K562 (cell line): ENCODE data around the gene WDR86. TPM values are rescaled to one million over a fixed set of nuclear protein-coding genes. Genes with fewer than 3 reads are reported as not detected.

Experiments
- ATAC-seq: fragments of 200-7000 bp; cut with Tn5 transposase; 3 replicates; pipeline ENCODE4 v1.9.1; 2020; ENCODE audit warnings: moderate library complexity
- BruUV-seq: library from RNA; stranded (reverse); fragments of 400-500 nt; replicated peaks from 2 replicates; lab custom pipeline; 2021; lab: Mats Ljungman, UMichigan
- CTCF ChIA-PET: fragments of 300-600 bp; formaldehyde crosslinking; extraction: SDS; loops from one replicate; lab custom pipeline; 2021; ENCODE audit warnings: low intra/inter-chr PET ratio; lab: Yijun Ruan, JAX
- POLR2A ChIA-PET: fragments of 300-600, 350-650 bp; sonication (Branson Sonifier 250); formaldehyde crosslinking; extraction: SDS; loops from one replicate; lab custom pipeline; 2021; ENCODE audit warnings: antibody characterized with exemption, inconsistent platforms; lab: Yijun Ruan, JAX
- DNase-seq, 4 experiments: peaks; one replicate each; pipeline versions ENCODE4 v3.0.0 to v3.0.0-alpha.2; 2011 to 2018; ENCODE audit warnings: low spot score in 3 of 4, mixed read lengths in 3 of 4; ENCODE audit errors: extremely low read depth in 1 of 4
- FAIRE-seq: peaks from 2 replicates; lab custom pipeline; 2011; peaks lifted over from hg19 to GRCh38; lab: Jason Lieb, UNC
- H2AFZ ChIP-seq: 2 replicates; pipeline ENCODE4 v1.6.0; 2011; ENCODE audit warnings: low read depth, low read length, control low read depth, inconsistent platforms
- H3K27ac ChIP-seq: fragments of 200-600 bp; 3 replicates; pipeline ENCODE4 v1.8.0; 2011; ENCODE audit warnings: low read depth, mild to moderate bottlenecking, control low read depth, inconsistent platforms, low read length, moderate library complexity, mixed read lengths; ENCODE audit errors: extremely low read depth
- H3K27me3 ChIP-seq, 2 experiments: fragments of 300-600 bp in 1 of 2; 2 replicates in 1 of 2; 3 replicates in 1 of 2; pipeline versions ENCODE4 v1.6.0 to v1.8.0; 2011; ENCODE audit warnings: inconsistent platforms in 2 of 2, low read length in 2 of 2, mild to moderate bottlenecking in 1 of 2, mixed read lengths in 1 of 2, moderate library complexity in 1 of 2; ENCODE audit not compliant: control insufficient read depth in 2 of 2, insufficient read depth in 2 of 2
- H3K36me3 ChIP-seq: fragments of 300-600 bp; 3 replicates; pipeline ENCODE4 v1.8.0; 2011; ENCODE audit warnings: mild to moderate bottlenecking, low read length, inconsistent platforms; ENCODE audit not compliant: control insufficient read depth, insufficient read depth
- H3K4me1 ChIP-seq, 2 experiments: fragments of 200-600 bp in 1 of 2; replicated peaks in 1 of 2; 2 replicates in 1 of 2; 3 replicates in 1 of 2; pipeline versions ENCODE4 v1.5.1 to v1.8.0; 2011; ENCODE audit warnings: inconsistent platforms in 2 of 2, low read length in 2 of 2, mild to moderate bottlenecking in 1 of 2, mixed read lengths in 1 of 2, moderate library complexity in 1 of 2; ENCODE audit not compliant: control insufficient read depth in 2 of 2, insufficient read depth in 2 of 2
- H3K4me2 ChIP-seq: 2 replicates; pipeline ENCODE4 v1.6.1; 2011; ENCODE audit warnings: low read length, control low read depth, inconsistent platforms, mixed read lengths; ENCODE audit not compliant: insufficient read depth
- H3K4me3 ChIP-seq: fragments of 200-600 bp; sonication (generic), shearing (Covaris generic); 2 replicates; pipeline ENCODE4 v1.5.1; 2016; ENCODE audit warnings: control low read depth, inconsistent platforms
- H3K79me2 ChIP-seq: fragments of 200-600 bp; 3 replicates; pipeline ENCODE4 v1.8.0; 2011; ENCODE audit warnings: low read length, inconsistent platforms; ENCODE audit not compliant: control insufficient read depth, insufficient read depth
- H3K9ac ChIP-seq, 2 experiments: 2 replicates each; pipeline versions ENCODE4 v1.6.0 to v1.6.1; 2011; ENCODE audit warnings: low read depth in 2 of 2, low read length in 2 of 2, control low read depth in 1 of 2, inconsistent platforms in 1 of 2, mild to moderate bottlenecking in 1 of 2, mixed read lengths in 1 of 2; ENCODE audit not compliant: insufficient read depth in 1 of 2
- H3K9me1 ChIP-seq: one replicate; pipeline ENCODE4 v1.6.0; 2011; ENCODE audit warnings: inconsistent platforms, mild to moderate bottlenecking, low read length, moderate library complexity; ENCODE audit not compliant: control insufficient read depth, insufficient read depth
- H3K9me3 ChIP-seq: replicated peaks from 2 replicates; pipeline ENCODE4 v1.5.1; 2011; ENCODE audit warnings: low read depth, low read length, inconsistent platforms; ENCODE audit not compliant: control insufficient read depth, insufficient read depth
- H4K20me1 ChIP-seq: replicated peaks from 2 replicates; pipeline ENCODE4 v1.6.1; 2011; ENCODE audit warnings: low read length, inconsistent platforms, mixed read lengths; ENCODE audit not compliant: control insufficient read depth, insufficient read depth
- ARID2 ChIP-seq: fragments of 450-650 bp; IDR thresholded peaks from 2 replicates; pipeline ENCODE4 v1.6.1; 2017; ENCODE audit warnings: antibody characterized with exemption, mild to moderate bottlenecking
- ASH1L ChIP-seq: fragments of 450-650 bp; IDR thresholded peaks from 2 replicates; pipeline ENCODE4 v1.6.1; 2018; ENCODE audit warnings: borderline replicate concordance, mild to moderate bottlenecking, low read depth; ENCODE audit not compliant: partially characterized antibody
- BRF1 ChIP-seq: IDR thresholded peaks from 3 replicates; pipeline ENCODE4 v1.6.1; 2011; ENCODE audit warnings: borderline replicate concordance, mild to moderate bottlenecking; ENCODE audit not compliant: insufficient read length; ENCODE audit errors: extremely low read depth
- CEBPB ChIP-seq: fragments of 450-650 bp; IDR thresholded peaks from 2 replicates; pipeline ENCODE4 v1.6.1; 2016; ENCODE audit warnings: missing genetic modification characterization, missing compliant biosample characterization
- EP400 ChIP-seq: fragments of 450-650 bp; IDR thresholded peaks from 2 replicates; pipeline ENCODE4 v1.6.1; 2017; ENCODE audit warnings: antibody characterized with exemption, mild to moderate bottlenecking, moderate library complexity
- KAT8 ChIP-seq: fragments of 450-650 bp; IDR thresholded peaks from 2 replicates; pipeline ENCODE4 v1.6.1; 2016; ENCODE audit warnings: low read depth, mild to moderate bottlenecking
- NEUROD1 ChIP-seq: fragments of 150-350 bp; IDR thresholded peaks from 2 replicates; pipeline ENCODE4 v1.6.1; 2014; ENCODE audit warnings: borderline replicate concordance, low read length, low read depth; ENCODE audit not compliant: partially characterized antibody
- NFE2 ChIP-seq: IDR thresholded peaks from 2 replicates; pipeline ENCODE4 v1.6.1; 2014; ENCODE audit warnings: antibody characterized with exemption, low read depth
- POLR2AphosphoS2 ChIP-seq: IDR thresholded peaks from 2 replicates; pipeline ENCODE4 v1.6.1; 2012; ENCODE audit warnings: low read length, improper control_type of control experiment
- TARDBP ChIP-seq: fragments of 450-650 bp; IDR thresholded peaks from 2 replicates; pipeline ENCODE4 v1.6.1; 2016
- XRCC3 ChIP-seq: fragments of 450-650 bp; IDR thresholded peaks from 2 replicates; pipeline ENCODE4 v1.6.1; 2017; ENCODE audit warnings: mild to moderate bottlenecking, moderate library complexity
- ZNF695 ChIP-seq: fragments of 450-650 bp; formaldehyde crosslinking; IDR thresholded peaks from 2 replicates; pipeline ENCODE4 v1.4.0; 2020; ENCODE audit warnings: mild to moderate bottlenecking, moderate library complexity
- WGBS: fragments of 100-300 bp; shearing (Covaris generic); methylation state at CpG from one replicate; pipeline ENCODE4 v1.1.6; 2016; ENCODE audit warnings: low coverage, mixed read lengths; ENCODE audit not compliant: insufficient coverage; ENCODE audit errors: missing lambda C conversion rate; 5-methylcytosine and 5-hydroxymethylcytosine counted together
- in situ Hi-C: fragments of 300-500 bp; cut with MboI; formaldehyde crosslinking; loops from 4 replicates; pipeline ENCODE4 v1.15.0; 2018; ENCODE audit warnings: inconsistent platforms, mixed read lengths
- intact Hi-C: fragments of 100-400 bp; cut with micrococcal nuclease; formaldehyde crosslinking; loops from 2 replicates; pipeline ENCODE4 v1.14.2; 2022
- polyA plus RNA-seq, 8 experiments: library from polyadenylated mRNA; depleted of rRNA in 4 of 8; stranded (reverse) in 5 of 8; unstranded in 3 of 8; fragments of >200 nt; fragmentation: Nextera tagmentation in 2 of 8; fragmentation: Illumina TruSeq in 1 of 8; extraction: Ambion mirVana in 2 of 8; extraction: Trizol in 1 of 8; gene quantifications; 2 replicates each; pipeline versions ENCODE4 v1.2.1 to v1.2.3, GENCODE V29; 2011 to 2014; ENCODE audit warnings: inconsistent platforms in 1 of 8, missing spikeins in 1 of 8
- total RNA-seq, 7 experiments: library from RNA; depleted of rRNA in 6 of 7; stranded (reverse); fragments of >200 nt in 6 of 7; fragmentation: Illumina TruSeq in 2 of 7; extraction: Trizol in 2 of 7; gene quantifications; 2 replicates each; pipeline versions ENCODE4 v1.2.1 to v1.2.3, GENCODE V29; 2011 to 2021; ENCODE audit warnings: low replicate concordance in 1 of 7
- TF ChIP-seq, protein P1 (sequence below): sonication (generic); formaldehyde crosslinking; IDR thresholded peaks from 2 replicates; pipeline ENCODE4 v1.8.0; 2023; ENCODE audit warnings: mild to moderate bottlenecking, missing genetic modification reagents
- TF ChIP-seq, protein P2 (sequence below), 2 experiments: IDR thresholded peaks in 1 of 2; conservative IDR thresholded peaks in 1 of 2; 2 replicates each; pipeline ENCODE4 v1.6.1; 2016; ENCODE audit warnings: low read depth in 2 of 2, mild to moderate bottlenecking in 1 of 2, missing compliant biosample characterization in 1 of 2, missing genetic modification characterization in 1 of 2, moderate library complexity in 1 of 2
- TF ChIP-seq, protein P3 (sequence below): sonication (generic); formaldehyde crosslinking; IDR thresholded peaks from 2 replicates; pipeline ENCODE4 v1.5.0; 2020; ENCODE audit warnings: missing genetic modification reagents

WDR86 gene
- total and polyA plus RNA-seq, 9 of the 15 experiments (the other 6 are each of a cell fraction or from before 2014, with no cell fraction given): 0.24 TPM; not detected in 8

DNA sequence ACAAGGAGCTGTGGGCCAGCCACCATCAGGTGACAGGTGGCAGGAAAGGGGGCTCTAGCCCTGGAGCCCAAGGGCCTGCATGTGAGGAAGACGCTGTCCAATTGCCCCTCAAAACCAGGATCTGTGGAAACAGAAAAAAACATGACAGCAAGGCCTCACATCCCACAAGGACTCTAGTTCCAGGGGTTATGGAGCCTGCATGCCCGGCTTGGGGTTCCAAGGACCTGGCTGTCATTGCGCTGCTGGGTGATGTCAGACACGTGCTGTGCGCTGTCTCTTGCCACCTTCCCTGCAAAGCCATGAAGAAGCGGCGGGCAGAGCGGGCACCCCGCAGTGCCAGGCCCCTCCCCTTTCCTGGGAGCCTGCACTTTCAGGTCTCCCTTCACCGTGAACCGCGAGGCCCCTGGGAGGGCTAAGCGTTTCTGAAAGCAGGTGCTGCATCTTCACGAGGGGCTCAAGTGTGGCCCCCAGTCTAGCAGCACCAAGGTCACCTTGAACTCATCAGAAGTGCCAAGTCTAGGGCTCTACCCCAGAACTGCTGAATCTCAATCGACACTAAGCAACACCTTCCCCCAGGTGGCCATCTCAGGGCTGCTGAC lies 45.2 kb upstream of the WDR86 start:
- intact Hi-C loops: loop anchor here (5.0 kb wide), 2 partner anchors 177 to 302 kb away; no protein-coding TSS in a partner anchor
- no peak for DNase-seq

More for the DNA sequence above, 45.2 kb upstream of the WDR86 start:
- Histone ChIP-seq H3K27ac (no peak overlapping the region), H3K9me1 (no peaks in the 10 kb centered on the region), H2AFZ (no peak overlapping the region), H3K79me2 (no peaks in the 10 kb centered on the region), H3K4me2 (no peak overlapping the region), H3K9me3 (no peaks in the 10 kb centered on the region), H3K4me1 (peaks cover 0 to 18% of the 10 kb centered on the region in 2 experiments; a peak in 1 of 5 replicates), H3K9ac (no peak overlapping the region; a peak in 1 of 4 replicates), H4K20me1 (peaks cover 6% of the 10 kb centered on the region; the same call in 1 of the 2 replicates), H3K36me3 (no peaks in the 10 kb centered on the region), H3K27me3 (peaks cover 70 to 87% of the 10 kb centered on the region in 2 experiments), H3K4me3 (no peak overlapping the region)
- no TSS peak for BruUV-seq
- ATAC-seq (no peak), FAIRE-seq (no peak)
- POLR2A ChIA-PET: no interaction called here
- CTCF ChIA-PET: no interaction called here
- in situ Hi-C loops: no loop called here
- WGBS: 8% methylated on average over 15 of the region's 15 CpGs
- no peak for TF ChIP-seq ARID2
- no peak for TF ChIP-seq NEUROD1
- TF ChIP-seq TARDBP: no peak
- no peak for TF ChIP-seq EP400
- TF ChIP-seq POLR2AphosphoS2: no peak
- TF ChIP-seq, protein P1, sequence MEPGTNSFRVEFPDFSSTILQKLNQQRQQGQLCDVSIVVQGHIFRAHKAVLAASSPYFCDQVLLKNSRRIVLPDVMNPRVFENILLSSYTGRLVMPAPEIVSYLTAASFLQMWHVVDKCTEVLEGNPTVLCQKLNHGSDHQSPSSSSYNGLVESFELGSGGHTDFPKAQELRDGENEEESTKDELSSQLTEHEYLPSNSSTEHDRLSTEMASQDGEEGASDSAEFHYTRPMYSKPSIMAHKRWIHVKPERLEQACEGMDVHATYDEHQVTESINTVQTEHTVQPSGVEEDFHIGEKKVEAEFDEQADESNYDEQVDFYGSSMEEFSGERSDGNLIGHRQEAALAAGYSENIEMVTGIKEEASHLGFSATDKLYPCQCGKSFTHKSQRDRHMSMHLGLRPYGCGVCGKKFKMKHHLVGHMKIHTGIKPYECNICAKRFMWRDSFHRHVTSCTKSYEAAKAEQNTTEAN (CRISPR knock-in tag): no peak
- TF ChIP-seq, protein P2, sequence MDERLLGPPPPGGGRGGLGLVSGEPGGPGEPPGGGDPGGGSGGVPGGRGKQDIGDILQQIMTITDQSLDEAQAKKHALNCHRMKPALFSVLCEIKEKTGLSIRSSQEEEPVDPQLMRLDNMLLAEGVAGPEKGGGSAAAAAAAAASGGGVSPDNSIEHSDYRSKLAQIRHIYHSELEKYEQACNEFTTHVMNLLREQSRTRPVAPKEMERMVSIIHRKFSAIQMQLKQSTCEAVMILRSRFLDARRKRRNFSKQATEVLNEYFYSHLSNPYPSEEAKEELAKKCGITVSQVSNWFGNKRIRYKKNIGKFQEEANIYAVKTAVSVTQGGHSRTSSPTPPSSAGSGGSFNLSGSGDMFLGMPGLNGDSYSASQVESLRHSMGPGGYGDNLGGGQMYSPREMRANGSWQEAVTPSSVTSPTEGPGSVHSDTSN (CRISPR knock-in tag; IDR thresholded peaks at IDR 0.05; ENCODE audit: low read depth): no peak
- TF ChIP-seq, protein P2 (tag; conservative IDR thresholded peaks at IDR 0.05; ENCODE audit: low read depth): no peak
- TF ChIP-seq NFE2: no peak
- TF ChIP-seq, protein P3, sequence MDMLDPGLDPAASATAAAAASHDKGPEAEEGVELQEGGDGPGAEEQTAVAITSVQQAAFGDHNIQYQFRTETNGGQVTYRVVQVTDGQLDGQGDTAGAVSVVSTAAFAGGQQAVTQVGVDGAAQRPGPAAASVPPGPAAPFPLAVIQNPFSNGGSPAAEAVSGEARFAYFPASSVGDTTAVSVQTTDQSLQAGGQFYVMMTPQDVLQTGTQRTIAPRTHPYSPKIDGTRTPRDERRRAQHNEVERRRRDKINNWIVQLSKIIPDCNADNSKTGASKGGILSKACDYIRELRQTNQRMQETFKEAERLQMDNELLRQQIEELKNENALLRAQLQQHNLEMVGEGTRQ (CRISPR knock-in tag): no peak
- no peak for TF ChIP-seq BRF1
- TF ChIP-seq ZNF695 (CRISPR knock-in tag): no peak
- no peak for TF ChIP-seq XRCC3
- TF ChIP-seq CEBPB (tag): no peak
- TF ChIP-seq ASH1L: no peak
- no peak for TF ChIP-seq KAT8
